ENCODE measurements around the gene INSYN2A.

The INSYN2A gene

GRCh38 chr10:127196282-127197153 is at the start of gene INSYN2A:
Gene INSYN2A (minus strand): TSS chr10:127196591. CDS start chr10:127176395, 20,196 bp downstream.
- no peak for DNase-seq

GRCh38 chr10:127245456-127245855 is 49.1 kb upstream of the INSYN2A start:
- DNase-seq, result no peak

GRCh38 chr10:127243490-127244272 is 47.3 kb upstream of the INSYN2A start:
- no peak for DNase-seq

GRCh38 chr10:127242914-127243313 is 46.5 kb upstream of the INSYN2A start:
- DNase-seq, result no peak

GRCh38 chr10:127236266-127236665 is 39.9 kb upstream of the INSYN2A start:
- DNase-seq, result no peak

- DNase-seq, result no peak
Observed at GRCh38 chr10:127234306-127234800, 38.0 kb upstream of the INSYN2A start.

GRCh38 chr10:127228195-127228787 is 31.9 kb upstream of the INSYN2A start:
- DNase-seq, result no peak

GRCh38 chr10:127227663-127228062 is 31.3 kb upstream of the INSYN2A start:
- DNase-seq, result no peak

- no peak for DNase-seq
Observed at GRCh38 chr10:127227027-127227426, 30.6 kb upstream of the INSYN2A start.

GRCh38 chr10:127221281-127221680 is 24.9 kb upstream of the INSYN2A start:
- DNase-seq, result no peak

GRCh38 chr10:127218658-127219057 is 22.3 kb upstream of the INSYN2A start:
- no peak for DNase-seq

GRCh38 chr10:127216786-127217185 is 20.4 kb upstream of the INSYN2A start:
- DNase-seq, result no peak

- no peak for DNase-seq
Observed at GRCh38 chr10:127216274-127216673, 19.9 kb upstream of the INSYN2A start.

- no peak for DNase-seq
Observed at GRCh38 chr10:127215866-127216265, 19.5 kb upstream of the INSYN2A start.

GRCh38 chr10:127210936-127211466 is 14.6 kb upstream of the INSYN2A start:
- no peak for DNase-seq

- DNase-seq, result no peak
Observed at GRCh38 chr10:127207081-127207480, 10.7 kb upstream of the INSYN2A start.

GRCh38 chr10:127203067-127203466 is 6.7 kb upstream of the INSYN2A start:
- DNase-seq, result no peak

- DNase-seq, result no peak
Observed at GRCh38 chr10:127200646-127201045, 4.3 kb upstream of the INSYN2A start.

- DNase-seq, result no peak
Observed at GRCh38 chr10:127198721-127199120, 2.3 kb upstream of the INSYN2A start.

- DNase-seq, result no peak
Observed at GRCh38 chr10:127198307-127198706, 1.9 kb upstream of the INSYN2A start.

GRCh38 chr10:127197154-127197432 is 702 bp upstream of the INSYN2A start:
- DNase-seq, result no peak

GRCh38 chr10:127195571-127196281 is 665 bp downstream of the INSYN2A start:
- DNase-seq, result no peak

- DNase-seq, result no peak
Observed at GRCh38 chr10:127195041-127195506, 1.3 kb downstream of the INSYN2A start.
